ENCODE results near the gene CENPP. TPM values are rescaled to one million over a fixed set of nuclear protein-coding genes. Genes with fewer than 3 reads are reported as not detected.
"Not testable (repeated sequence)": the region's sequence is repeated elsewhere in the genome, so short reads cannot be mapped to it uniquely, and the experiment has no call there.

CENPP gene
- total RNA-seq, 1 donor from 2014 or later = 4.4 TPM

DNA sequence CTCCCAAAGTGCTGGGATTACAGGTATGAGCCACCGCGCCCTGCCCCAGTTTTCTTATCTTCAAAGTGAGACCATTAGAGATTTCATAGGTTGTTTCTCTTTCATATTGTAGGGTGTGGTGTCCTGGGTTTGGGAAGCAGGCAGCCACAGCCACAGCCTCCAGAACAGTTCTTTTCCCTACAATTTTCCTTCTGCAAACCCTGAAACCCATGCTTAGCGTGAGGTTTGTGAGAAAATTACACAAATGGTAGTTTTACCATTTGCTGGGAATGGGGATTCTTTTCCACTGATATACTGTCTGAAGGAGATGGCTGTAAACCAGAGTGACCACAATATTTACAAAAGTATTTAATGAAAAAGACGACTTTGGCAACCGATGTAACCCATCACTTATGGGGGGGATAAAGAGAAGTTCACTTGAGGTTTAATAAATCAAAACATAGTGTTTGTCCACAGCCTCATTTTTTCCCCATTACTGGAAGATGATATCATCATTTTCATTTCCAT, 236.8 kb downstream of the CENPP start:
- no peak for DNase-seq (ENCODE audit: low read depth)
- TF ChIP-seq, protein P1, sequence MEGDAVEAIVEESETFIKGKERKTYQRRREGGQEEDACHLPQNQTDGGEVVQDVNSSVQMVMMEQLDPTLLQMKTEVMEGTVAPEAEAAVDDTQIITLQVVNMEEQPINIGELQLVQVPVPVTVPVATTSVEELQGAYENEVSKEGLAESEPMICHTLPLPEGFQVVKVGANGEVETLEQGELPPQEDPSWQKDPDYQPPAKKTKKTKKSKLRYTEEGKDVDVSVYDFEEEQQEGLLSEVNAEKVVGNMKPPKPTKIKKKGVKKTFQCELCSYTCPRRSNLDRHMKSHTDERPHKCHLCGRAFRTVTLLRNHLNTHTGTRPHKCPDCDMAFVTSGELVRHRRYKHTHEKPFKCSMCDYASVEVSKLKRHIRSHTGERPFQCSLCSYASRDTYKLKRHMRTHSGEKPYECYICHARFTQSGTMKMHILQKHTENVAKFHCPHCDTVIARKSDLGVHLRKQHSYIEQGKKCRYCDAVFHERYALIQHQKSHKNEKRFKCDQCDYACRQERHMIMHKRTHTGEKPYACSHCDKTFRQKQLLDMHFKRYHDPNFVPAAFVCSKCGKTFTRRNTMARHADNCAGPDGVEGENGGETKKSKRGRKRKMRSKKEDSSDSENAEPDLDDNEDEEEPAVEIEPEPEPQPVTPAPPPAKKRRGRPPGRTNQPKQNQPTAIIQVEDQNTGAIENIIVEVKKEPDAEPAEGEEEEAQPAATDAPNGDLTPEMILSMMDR (conservative IDR thresholded peaks at IDR 0.05; ENCODE audit: low read depth, low read length) = no peak
- no peak overlapping the region for H3K4me3 ChIP-seq (ENCODE audit: low read depth, low read length)

DNA sequence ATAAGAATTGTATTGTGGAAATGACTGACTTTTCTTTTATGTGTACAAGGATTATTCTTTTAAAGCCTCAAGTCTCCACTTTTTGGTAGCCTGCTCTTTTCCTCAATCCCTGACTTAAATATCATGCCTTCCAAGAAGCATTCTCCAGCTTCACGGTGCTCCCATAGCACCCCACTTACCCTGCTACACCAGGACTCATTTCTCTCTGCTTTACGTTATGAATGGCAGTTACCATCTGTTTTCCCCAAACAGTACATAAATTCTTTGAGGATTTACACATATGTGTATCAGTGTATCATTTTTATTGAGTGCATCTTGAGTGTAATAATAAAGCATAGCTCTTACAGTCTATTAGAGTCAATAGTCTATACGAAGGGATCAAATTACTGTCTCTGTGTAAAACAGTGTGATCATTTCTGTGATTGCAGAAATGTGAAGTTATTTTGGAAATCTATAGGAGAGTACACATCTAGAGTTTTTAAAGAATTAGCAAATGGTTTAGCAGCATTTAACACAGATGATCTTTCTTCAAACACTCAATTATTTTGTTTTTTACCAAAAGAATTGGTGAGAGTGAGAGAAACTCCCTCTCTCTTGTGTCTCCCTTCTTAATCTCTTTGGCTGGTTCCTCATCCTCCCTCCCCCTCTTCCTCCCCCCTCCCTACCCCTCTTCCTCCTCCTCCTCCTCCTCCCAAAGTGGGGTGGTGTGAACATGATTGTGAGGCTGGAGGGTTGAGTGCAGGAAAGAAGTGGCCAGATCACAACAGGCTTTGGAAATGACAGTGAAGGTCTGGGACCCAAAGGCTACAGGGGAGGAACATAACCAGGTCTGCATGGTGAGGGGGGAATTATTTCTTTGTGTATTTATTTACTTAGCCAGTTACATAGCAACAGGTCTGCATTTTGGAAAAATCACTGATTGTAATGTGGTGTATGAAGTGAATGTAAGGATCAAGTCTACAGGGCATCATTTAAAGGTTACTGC, 237.7 kb downstream of the CENPP start:
- DNase-seq (ENCODE audit: low read depth) = no peak
- TF ChIP-seq, protein P1 (conservative IDR thresholded peaks at IDR 0.05; ENCODE audit: low read depth, low read length) = no peak
- H3K4me3 ChIP-seq (ENCODE audit: low read depth, low read length) = no peak overlapping the region

DNA sequence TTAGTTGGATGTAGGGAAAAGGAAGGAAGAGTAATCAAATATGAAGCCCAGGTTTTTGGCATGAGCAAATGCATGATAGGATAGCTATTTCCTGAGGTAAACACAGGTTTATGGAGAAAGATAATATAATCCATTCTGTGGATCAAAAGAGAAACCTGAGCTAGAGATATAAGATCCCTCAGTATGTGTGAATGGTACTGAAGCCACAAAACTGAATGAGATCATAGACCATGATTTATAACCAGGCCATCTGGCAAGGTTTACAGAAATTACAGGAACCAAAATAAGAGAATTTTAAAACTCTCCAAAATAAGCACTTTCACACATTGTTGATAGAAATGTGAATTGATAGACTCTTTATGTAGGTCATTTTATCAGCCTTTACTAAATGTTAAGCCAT, 238.8 kb downstream of the CENPP start:
- no peak for DNase-seq (ENCODE audit: low read depth)
- TF ChIP-seq, protein P1 (conservative IDR thresholded peaks at IDR 0.05; ENCODE audit: low read depth, low read length) = no peak

DNA sequence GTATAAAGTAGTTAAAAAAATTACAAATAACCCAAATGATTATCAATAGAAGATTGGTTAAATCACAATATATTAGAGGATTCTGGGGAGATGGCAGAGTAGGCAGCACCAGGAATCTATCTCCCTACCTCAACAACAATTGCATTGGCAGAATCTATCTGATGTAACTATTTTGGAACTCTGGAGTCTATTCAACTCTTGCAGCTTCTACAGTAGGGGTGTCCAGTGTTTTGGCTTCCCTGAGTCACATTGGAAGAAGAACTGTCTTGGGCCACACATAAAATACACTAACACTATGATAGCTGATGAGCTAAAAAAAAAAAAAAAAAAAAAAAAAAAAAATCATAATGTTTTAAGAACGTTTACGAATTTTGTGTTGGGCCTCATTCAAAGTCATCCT, 239.2 kb downstream of the CENPP start:
- TF ChIP-seq, protein P1 (conservative IDR thresholded peaks at IDR 0.05; ENCODE audit: low read depth, low read length) = no peak
- no peak overlapping the region for H3K4me3 ChIP-seq (ENCODE audit: low read depth, low read length)
- no peak for DNase-seq (ENCODE audit: low read depth)

More for the DNA sequence above, 238.8 kb downstream of the CENPP start:
- H3K4me3 ChIP-seq (ENCODE audit: low read depth, low read length) = no peak overlapping the region

DNA sequence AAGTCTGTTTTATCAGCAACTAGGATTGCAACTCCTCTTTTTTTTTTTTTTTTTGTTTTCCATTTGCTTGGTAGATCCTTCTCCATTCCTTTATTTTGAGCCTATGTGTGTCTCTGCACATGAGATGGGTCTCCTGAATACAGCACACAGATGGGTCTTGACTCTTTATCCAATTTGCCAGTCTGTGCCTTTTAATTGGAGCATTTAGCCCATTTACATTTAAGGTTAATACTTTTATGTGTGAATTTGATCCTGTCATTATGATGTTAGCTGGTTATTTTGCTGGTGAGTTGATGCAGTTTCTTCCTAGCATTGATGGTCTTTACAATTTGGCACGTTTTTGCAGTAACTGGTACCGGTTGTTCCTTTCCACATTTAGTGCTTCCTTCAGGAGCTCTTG, 246.1 kb downstream of the CENPP start:
- not testable (repeated sequence) for H3K4me3 ChIP-seq (ENCODE audit: low read depth, low read length); DNase-seq (ENCODE audit: low read depth)

DNA sequence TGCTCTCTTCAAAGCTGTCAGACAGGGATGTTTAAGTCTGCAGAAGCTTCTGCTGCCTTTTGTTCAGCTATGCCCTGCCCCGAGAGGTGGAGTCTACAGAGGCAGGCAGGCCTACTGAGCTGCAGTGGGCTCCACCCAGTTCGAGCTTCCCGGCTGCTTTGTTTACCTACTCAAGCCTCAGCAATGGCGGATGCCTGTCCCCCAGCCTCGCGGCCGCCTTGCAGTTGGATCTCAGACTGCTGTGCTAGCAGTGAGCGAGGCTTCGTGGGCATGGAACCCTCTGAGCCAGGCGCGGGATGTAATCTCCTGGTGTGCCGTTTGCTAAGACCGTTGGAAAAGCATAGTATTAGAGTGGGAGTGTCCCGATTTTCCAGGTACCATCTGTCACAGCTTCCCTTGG, 247.9 kb downstream of the CENPP start:
- H3K4me3 ChIP-seq (ENCODE audit: low read depth, low read length); DNase-seq (ENCODE audit: low read depth): not testable (repeated sequence)

DNA sequence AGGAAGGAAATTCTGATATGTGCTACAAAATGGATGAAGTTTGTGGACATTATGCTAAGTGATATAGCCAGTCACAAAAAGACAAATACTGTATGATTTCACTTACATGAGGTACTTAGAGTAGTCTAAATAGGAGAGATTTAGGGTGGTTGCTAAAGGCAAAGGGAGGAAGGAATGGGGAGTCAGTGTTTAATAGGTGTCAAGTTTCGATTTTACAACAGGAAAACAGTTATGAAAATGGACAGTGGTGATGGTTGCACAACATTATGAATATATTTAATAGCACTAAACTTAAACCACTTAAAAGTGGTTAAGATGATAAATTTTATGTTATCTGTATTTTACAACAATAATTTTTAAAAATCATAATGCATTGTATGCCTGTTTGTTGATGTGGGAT, 250.4 kb downstream of the CENPP start:
- H3K4me3 ChIP-seq (ENCODE audit: low read depth, low read length) = no peak overlapping the region
- TF ChIP-seq, protein P1 (conservative IDR thresholded peaks at IDR 0.05; ENCODE audit: low read depth, low read length) = no peak
- DNase-seq (ENCODE audit: low read depth) = no peak

DNA sequence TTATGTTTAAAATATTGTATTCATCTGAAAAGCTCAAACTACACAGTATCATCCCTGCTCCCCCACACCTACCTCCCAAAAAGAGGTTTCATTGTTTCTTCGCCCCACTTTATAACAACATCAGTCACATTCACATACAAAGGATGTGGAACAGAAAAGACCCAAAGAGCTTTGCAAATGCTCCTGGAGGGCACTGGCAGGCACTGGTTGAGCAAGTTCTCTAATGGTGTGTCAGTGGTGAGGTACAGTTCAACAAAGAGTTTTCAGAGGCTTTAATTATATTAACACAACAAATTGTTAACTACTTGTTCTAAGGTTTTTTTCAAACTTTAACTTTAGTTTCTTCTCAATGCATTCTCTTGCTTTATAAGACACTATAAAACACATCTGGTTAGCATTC, 264.2 kb downstream of the CENPP start:
- DNase-seq (ENCODE audit: low read depth) = no peak
- TF ChIP-seq, protein P1 (conservative IDR thresholded peaks at IDR 0.05; ENCODE audit: low read depth, low read length) = no peak
- no peak overlapping the region for H3K4me3 ChIP-seq (ENCODE audit: low read depth, low read length)

All from epithelial cell of proximal tubule (primary cell).